MCF 10A (cell line): ENCODE measurements around the gene PPM1H. TPM values are rescaled to one million over a fixed set of nuclear protein-coding genes. Genes with fewer than 3 reads are reported as not detected.

Source experiments
- BruUV-seq: library from RNA; stranded (reverse); fragments of 400-500 nt; replicated peaks from 2 replicates; lab custom pipeline; 2021; lab: Mats Ljungman, UMichigan
- CTCF ChIA-PET: fragments of 300-600 bp; sonication (Branson Sonifier 250); formaldehyde crosslinking; extraction: SDS; loops from one replicate; lab custom pipeline; 2021; ENCODE audit warnings: antibody characterized with exemption, inconsistent platforms; lab: Yijun Ruan, JAX
- POLR2A ChIA-PET: fragments of 300-600, 350-650 bp; sonication (Branson Sonifier 250); formaldehyde crosslinking; extraction: SDS; loops from one replicate; lab custom pipeline; 2020; ENCODE audit warnings: antibody characterized with exemption, inconsistent platforms; lab: Yijun Ruan, JAX
- DNase-seq: peaks from one replicate; pipeline ENCODE4 v3.0.0-alpha.2; 2018; ENCODE audit not compliant: unreplicated experiment
- H3K27ac Mint-ChIP-seq: one replicate; pipeline ENCODE4 v1.8.0; 2022; ENCODE audit warnings: mild to moderate bottlenecking, low read depth, mixed read lengths; ENCODE audit not compliant: unreplicated experiment
- H3K27me3 Mint-ChIP-seq: one replicate; pipeline ENCODE4 v1.8.0; 2022; ENCODE audit warnings: mixed read lengths; ENCODE audit not compliant: insufficient read depth, unreplicated experiment
- H3K36me3 Mint-ChIP-seq: one replicate; pipeline ENCODE4 v1.8.0; 2022; ENCODE audit warnings: mild to moderate bottlenecking, moderate library complexity, mixed read lengths; ENCODE audit not compliant: insufficient read depth, unreplicated experiment
- H3K4me1 Mint-ChIP-seq: one replicate; pipeline ENCODE4 v1.8.0; 2022; ENCODE audit warnings: mixed read lengths; ENCODE audit not compliant: insufficient read depth, unreplicated experiment
- H3K4me3 Mint-ChIP-seq: one replicate; pipeline ENCODE4 v1.8.0; 2022; ENCODE audit warnings: mild to moderate bottlenecking, moderate library complexity, mixed read lengths; ENCODE audit not compliant: unreplicated experiment
- H3K9me3 Mint-ChIP-seq: one replicate; pipeline ENCODE4 v1.8.0; 2022; ENCODE audit warnings: mixed read lengths; ENCODE audit not compliant: unreplicated experiment
- intact Hi-C: fragments of 100-400 bp; cut with micrococcal nuclease; formaldehyde crosslinking; loops from 2 replicates; pipeline ENCODE4 v1.14.1; 2022
- total RNA-seq: library from RNA; stranded (reverse); gene quantifications from 2 replicates; pipeline ENCODE4 v1.2.3, GENCODE V29; 2022
- TF ChIP-seq, protein P1 (sequence below): fragments of 200-600 bp; IDR thresholded peaks from one replicate; pipeline ENCODE4 v1.8.0; 2022; ENCODE audit warnings: antibody characterized with exemption, mild to moderate bottlenecking; ENCODE audit not compliant: unreplicated experiment

PPM1H gene
- total RNA-seq, 1 experiment from 2014 or later: 0.49 TPM

DNA sequence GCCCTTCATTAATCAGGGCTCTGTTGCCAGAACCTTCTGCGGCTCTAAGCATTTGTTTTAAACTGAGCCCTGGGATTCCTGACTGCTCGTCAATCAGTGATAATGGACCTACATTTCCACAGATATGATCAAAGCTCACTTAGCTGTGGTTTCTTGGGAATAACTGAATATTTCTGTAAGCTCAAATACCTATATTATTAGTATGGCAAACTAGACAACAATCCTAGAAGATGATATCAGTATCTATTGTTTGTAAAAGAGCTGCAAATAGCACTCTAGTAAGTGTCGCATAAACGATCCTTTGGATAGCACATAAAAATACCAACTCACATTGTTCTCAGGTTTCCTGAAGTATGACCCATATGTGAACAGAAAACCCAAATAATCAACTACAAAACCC, 150.4 kb downstream of the PPM1H start:
- H3K9me3 Mint-ChIP-seq: no peaks in the 10 kb centered on the region
- peaks cover 13% of the 10 kb centered on the region for H3K4me1 Mint-ChIP-seq
- no peak overlapping the region for H3K27ac Mint-ChIP-seq
- H3K27me3 Mint-ChIP-seq: no peaks in the 10 kb centered on the region
- TF ChIP-seq, protein P1, sequence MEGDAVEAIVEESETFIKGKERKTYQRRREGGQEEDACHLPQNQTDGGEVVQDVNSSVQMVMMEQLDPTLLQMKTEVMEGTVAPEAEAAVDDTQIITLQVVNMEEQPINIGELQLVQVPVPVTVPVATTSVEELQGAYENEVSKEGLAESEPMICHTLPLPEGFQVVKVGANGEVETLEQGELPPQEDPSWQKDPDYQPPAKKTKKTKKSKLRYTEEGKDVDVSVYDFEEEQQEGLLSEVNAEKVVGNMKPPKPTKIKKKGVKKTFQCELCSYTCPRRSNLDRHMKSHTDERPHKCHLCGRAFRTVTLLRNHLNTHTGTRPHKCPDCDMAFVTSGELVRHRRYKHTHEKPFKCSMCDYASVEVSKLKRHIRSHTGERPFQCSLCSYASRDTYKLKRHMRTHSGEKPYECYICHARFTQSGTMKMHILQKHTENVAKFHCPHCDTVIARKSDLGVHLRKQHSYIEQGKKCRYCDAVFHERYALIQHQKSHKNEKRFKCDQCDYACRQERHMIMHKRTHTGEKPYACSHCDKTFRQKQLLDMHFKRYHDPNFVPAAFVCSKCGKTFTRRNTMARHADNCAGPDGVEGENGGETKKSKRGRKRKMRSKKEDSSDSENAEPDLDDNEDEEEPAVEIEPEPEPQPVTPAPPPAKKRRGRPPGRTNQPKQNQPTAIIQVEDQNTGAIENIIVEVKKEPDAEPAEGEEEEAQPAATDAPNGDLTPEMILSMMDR: no peak
- ChIA-PET CTCF (interaction anchor here (0.5 to 3.6 kb wide), 9 partner anchors 10 to 348 kb away, joined by 3 to 33 read pairs (median 6); no protein-coding TSS in a partner anchor), POLR2A (no interaction called here)
- H3K36me3 Mint-ChIP-seq: no peaks in the 10 kb centered on the region
- no TSS peak for BruUV-seq
- intact Hi-C loops: no loop called here
- H3K4me3 Mint-ChIP-seq: no peak overlapping the region
- no peak for DNase-seq

DNA sequence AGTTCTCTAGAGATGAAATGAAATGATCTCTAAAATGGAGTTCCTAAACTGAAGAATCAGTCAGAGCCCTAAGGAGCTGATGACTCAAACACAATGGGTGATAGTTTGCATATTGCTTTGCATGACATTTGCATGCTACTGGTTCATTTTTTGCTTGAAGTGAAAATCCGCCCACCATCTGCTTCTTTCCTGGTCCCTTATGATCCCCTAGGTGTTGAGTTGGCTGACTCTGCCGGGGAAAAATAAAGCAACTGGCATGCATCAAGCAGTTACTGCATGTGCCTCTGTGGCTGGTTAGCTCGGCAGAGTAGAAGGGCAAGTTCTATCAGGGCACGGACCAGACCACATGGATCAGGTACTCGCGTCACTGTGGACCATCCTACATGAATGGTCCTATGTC, 151.1 kb downstream of the PPM1H start:
- H3K9me3 Mint-ChIP-seq: no peaks in the 10 kb centered on the region
- ChIA-PET POLR2A (interaction anchor here (1.2 kb wide), 2 partner anchors 17 to 22 kb away, joined by 3 to 5 read pairs; no protein-coding TSS in a partner anchor), CTCF (interaction anchor here (1.0 to 3.6 kb wide), 6 partner anchors 11 to 285 kb away, joined by 3 to 33 read pairs (median 8); no protein-coding TSS in a partner anchor)
- DNase-seq: no peak
- intact Hi-C loops: no loop called here
- H3K36me3 Mint-ChIP-seq: no peaks in the 10 kb centered on the region
- no peaks in the 10 kb centered on the region for H3K27me3 Mint-ChIP-seq
- TF ChIP-seq, protein P1: no peak
- H3K27ac Mint-ChIP-seq: no peak overlapping the region
- no TSS peak for BruUV-seq
- H3K4me3 Mint-ChIP-seq: no peak overlapping the region
- H3K4me1 Mint-ChIP-seq: peaks cover 13% of the 10 kb centered on the region

- POLR2A ChIA-PET: interaction anchor here (0.6 kb wide), 1 partner anchor 16 kb away, joined by 3 read pairs; no protein-coding TSS in a partner anchor
- TF ChIP-seq, protein P1: no peak
- no TSS peak for BruUV-seq
- Mint-ChIP-seq H3K27ac (no peak overlapping the region), H3K9me3 (no peaks in the 10 kb centered on the region), H3K27me3 (no peaks in the 10 kb centered on the region), H3K4me1 (peaks cover 10% of the 10 kb centered on the region), H3K36me3 (no peaks in the 10 kb centered on the region), H3K4me3 (no peak overlapping the region)
- CTCF ChIA-PET: interaction anchor here (0.6 to 2.2 kb wide), 6 partner anchors 13 to 288 kb away, joined by 3 to 15 read pairs (median 3); no protein-coding TSS in a partner anchor
- intact Hi-C loops: no loop called here
- DNase-seq: no peak
Measured at GRCh38 chr12:62781136-62781880, 153.6 kb downstream of the PPM1H start.

GRCh38 chr12:62779488-62779887, 155.5 kb downstream of the PPM1H start:
- POLR2A ChIA-PET: interaction anchor here (1.0 kb wide), 1 partner anchor 10 kb away, joined by 3 read pairs; no protein-coding TSS in a partner anchor
- no peaks in the 10 kb centered on the region for H3K27me3 Mint-ChIP-seq
- H3K27ac Mint-ChIP-seq: no peak overlapping the region
- TF ChIP-seq, protein P1: no peak
- DNase-seq: no peak
- no peak overlapping the region for H3K4me3 Mint-ChIP-seq
- H3K36me3 Mint-ChIP-seq: no peaks in the 10 kb centered on the region
- no peaks in the 10 kb centered on the region for H3K4me1 Mint-ChIP-seq
- CTCF ChIA-PET: interaction anchor here (0.7 to 2.2 kb wide), 5 partner anchors 11 to 24 kb away, joined by 3 to 15 read pairs (median 5); no protein-coding TSS in a partner anchor
- H3K9me3 Mint-ChIP-seq: no peaks in the 10 kb centered on the region
- no TSS peak for BruUV-seq
- intact Hi-C loops: no loop called here
